ENCODE data around the gene HOOK2.
A peak's percentile ranks its signal among the peaks of the same experiment; 100 is the strongest.

The HOOK2 gene

DNA sequence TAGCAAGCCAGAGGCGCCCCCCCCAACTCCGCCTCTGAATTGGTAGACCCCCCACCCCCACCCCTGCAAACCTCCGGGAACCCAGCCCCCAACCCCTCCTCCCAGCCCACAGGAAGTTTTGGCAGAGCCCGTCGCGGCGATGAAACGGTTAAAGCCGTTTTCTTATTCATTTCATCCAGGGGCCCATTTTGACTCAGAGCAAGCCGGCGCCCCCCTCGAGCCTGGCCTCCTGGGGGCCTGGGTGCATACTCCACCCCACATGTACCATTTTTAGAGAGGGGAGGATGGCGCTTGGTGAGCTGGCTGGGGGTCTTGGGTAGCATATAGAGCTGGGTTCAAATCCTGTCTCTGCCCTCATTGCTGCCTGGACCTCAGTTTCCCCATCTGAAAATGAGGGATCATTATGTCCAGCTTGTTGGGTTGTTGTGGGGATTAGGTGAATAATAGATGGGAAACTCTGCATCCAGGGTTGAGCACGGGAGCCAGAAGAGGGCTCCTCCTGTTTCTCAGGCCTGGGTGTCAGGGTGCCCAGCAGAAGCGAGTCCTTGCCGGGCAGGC lies 8.0 kb upstream of the HOOK2 start:
- no peak for DNase-seq (ENCODE audit: low read depth in 2 of 2)

DNA sequence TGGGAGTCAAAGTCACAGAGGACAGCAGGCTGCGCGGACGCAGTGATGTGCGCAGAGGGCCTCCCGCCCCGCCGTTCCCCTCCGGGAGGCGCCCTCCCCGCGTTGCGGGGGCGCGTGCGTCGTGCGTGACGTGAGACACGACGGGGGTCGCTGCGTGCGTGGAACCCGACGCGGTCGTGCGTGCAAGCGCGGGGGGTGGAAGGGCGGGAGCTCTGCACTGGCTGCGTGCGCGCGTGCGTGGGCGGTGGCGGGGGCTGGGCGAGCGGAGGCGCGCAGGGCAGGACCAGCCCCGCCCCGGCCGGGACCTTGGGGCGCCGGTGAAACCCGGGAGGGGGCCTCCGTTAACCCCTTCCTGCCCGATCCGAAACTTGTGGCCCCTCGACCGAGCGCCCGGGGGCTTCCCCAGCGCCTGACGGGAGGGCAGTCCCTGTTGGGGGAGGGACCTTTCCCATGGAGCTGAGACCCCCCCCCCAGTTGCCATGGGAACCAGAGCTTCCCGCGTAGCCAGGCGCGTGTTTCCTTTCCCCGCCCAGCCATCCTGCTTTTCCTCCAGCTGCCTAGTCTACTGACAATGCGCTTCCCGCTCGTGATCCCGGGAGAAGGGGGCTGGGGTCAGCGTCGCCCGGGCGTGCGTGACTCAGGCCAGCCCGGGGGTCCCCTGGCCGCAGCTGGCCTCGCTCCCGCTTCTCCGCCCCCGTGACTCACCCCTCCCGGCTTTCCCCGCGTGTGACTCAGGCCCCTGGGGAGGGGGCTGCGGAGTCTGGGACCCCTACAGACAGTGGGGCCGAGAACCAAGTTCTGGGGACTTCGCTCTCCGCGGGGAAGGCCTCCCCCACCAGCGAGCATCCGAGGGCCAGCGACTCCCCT lies 7.3 kb upstream of the HOOK2 start:
- DNase-seq (ENCODE audit: low read depth in 2 of 2) = peak; percentile 77

DNA sequence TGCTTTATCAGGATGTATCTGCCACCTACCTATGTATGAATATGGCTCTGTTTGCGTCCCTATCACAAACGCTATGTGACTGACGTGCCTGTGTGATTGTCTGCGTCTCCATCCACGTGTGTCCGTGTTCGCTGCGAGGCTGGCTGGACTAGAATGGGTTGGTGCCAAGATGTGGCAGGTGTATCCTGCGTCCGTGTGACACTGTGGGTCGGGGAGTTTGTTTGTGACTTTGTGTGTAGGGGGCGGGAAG lies 6.7 kb upstream of the HOOK2 start:
- DNase-seq (ENCODE audit: low read depth in 2 of 2) = no peak

DNA sequence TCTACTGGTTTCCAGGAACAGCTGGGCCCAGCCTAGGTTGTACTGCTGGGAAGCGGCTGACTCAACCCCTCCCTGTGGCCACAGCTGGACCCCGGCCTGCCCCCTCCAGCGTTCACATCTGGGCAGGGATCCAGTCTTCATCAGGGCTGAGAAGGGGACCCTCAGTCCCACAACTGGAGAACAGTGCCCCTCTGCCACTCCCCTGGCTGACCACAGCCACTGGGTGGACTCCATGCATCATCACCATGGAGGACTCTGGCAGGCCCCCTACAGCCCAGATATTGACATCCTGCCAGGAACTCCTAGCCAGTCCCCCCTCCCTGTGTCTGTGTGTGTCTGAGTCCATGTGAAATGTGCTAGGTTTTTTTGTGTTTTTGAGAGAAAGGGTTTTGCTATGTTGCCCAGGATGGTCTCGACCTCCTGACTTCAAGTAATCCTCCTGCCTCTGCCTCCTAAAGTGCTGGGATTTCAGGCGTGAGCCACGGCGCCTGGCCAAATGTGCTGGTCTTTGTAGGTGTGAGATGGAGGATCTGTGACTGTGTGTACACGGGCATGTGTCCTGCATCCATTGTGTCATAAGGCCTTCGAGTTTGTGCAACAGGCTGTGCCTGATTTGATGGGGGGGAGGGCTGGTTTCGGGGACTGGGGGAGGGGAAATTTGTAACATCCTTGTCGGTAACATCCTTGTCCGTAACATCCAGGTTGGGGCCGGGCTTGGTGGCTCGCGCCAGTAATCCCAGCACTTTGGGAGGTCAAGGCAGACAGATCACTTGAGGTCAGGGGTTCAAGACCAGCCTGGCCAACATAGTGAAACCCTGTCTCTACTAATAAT lies 4.0 kb upstream of the HOOK2 start:
- no peak for DNase-seq (ENCODE audit: low read depth in 2 of 2)

DNA sequence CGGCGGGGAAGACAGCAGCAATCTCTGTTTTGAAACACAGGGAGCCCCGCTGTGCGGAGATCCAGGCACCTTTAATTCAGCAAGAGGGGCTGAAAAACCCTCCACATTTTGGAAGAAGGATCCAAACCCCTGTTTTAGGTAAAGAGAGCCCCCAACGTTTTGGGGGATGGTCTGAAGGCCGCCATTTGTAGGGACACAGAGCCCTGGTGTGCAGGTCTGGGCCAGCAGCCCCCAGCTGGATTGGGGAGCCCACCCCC lies 3.5 kb upstream of the HOOK2 start:
- DNase-seq (ENCODE audit: low read depth in 2 of 2) = no peak

DNA sequence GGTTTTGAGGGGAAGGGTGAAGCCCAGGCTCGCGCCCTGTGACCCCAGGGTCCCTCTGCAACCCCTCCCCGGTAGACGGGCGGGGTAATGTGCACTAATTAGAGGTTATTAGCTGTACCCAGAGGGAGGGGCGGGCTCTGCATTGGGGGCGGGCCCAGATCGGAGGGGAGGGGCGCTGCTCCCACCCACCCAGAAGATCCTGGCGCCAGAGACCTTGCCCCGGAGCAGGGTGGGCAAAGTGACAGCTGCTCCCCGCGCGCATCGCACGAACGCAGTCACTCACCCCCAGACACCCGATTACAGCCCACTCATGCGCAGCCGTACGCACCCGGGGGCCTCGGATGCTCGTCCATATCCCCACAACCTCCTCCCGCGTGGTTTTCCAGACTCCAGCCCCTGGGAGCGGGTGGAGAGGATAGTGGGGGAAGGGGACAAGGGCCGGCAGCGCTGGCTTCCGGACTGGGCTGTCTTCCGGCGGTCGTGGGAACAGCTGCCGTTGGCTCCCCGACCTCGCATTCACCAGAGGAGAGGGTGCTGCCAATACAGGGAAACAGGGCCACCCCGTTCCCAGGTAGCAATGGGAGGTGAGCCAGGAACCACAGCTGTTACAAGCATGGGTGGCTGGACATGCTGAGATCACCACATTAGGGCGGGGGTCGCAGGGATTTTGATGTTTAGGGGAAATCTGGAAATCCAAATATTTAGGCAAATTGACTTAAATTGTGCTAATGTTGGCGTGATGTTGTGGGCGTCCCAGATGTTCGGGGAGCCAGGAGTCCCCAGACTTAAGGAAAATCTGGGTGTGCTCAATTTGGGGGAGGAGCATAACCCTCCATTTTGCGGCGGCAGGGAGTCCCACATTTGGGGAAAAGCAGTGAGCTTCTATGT lies 2.9 kb upstream of the HOOK2 start:
- DNase-seq (ENCODE audit: low read depth in 2 of 2) = no peak

DNA sequence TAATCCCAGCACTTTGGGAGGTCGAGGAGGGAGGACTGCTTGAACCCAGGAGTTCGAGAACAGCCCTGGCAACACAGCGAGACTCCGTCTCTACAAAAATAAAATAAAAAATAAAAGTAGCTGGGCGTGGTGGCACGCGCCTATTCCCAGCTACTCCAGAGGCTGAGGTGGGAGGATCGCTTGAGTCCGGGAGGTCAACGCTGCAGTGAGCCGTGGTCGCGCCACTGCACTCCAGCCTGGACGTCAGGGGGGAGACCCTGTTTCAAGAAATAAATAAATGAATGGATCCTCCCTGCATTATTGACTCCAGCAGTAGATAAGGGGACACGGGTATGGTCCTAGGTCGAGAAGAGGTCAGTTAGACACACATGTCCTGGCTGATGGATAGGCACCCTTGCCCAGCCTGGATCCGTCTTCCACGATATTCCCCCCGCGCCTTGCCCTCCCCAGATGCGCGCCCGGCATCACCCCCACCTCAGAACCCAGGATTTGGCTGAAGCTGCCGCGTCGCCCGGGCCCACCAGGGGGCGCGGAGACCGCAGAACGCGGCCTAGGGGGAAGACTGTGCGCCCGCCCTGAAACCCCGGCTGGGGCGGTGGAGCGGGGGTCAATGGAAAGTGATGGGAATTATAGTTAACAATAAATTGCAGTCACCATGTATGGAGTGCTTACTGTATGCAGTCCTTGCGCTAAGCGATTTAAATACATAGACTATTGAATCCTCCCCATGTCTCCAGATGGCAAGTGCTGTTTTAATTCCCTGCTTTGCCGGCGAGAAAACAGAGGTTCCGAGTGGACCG lies 2.1 kb upstream of the HOOK2 start:
- peak; percentile 55 to 76 for DNase-seq (ENCODE audit: low read depth in 2 of 2)

DNA sequence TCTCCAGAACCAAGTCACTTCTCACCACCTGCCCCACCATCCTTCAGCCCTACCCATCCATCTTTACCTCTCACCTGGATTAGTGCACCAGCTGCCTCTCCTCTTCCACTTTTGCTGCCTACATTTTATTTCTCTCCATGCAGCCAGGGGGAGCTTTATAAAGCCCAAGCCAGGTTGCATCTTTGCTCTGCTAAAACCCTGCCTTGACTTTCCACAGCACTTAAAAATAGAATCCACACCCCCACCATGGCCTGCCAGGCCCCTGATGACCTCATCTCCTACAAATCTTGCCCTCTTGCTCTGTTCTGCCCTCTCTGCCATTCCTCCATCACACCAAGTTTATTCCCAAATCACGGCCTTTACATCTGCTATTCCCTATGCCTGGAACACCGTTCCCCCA lies 1.8 kb downstream of the HOOK2 start:
- no peak for DNase-seq (ENCODE audit: low read depth in 2 of 2)

DNA sequence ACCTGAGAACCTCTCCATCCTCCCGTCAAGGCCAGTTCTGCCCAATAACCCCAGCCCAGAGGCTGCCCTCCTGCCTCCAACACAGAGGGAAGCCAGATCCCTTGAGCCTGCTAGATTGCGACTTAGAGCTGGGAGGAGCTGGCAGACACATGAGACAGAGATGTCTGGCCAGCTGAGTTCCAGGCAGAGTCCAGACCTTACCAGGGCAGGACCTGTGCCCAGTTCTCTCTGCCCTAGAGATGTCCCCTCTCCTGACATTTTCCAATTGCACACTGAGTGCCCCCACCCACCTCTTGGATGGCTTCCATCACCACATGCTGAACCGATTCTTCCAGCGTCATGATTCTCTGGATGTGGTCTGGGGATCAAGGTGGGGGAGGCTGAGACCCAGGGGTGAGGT lies 3.0 kb downstream of the HOOK2 start:
- DNase-seq (ENCODE audit: low read depth in 2 of 2) = no peak

DNA sequence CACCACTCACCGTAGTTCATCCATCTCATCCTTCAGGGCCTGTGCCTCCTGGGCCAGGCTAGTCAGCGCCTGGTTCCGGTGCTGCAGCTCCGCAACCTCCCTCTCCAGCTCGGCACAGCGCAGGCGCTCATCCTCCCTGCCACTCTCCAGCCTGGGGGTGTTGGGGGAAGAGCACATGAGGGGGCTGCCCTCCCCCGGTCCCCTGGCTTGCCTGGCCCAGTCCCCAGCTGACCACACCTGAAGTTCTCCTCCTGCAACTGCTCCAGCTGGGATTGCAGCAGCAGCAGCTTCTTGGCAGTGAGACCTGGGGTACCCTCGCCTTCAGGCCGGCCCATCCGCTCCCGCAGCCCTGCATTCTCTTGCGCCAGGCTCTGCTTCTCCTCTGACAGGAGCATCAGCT lies 4.4 kb downstream of the HOOK2 start:
- no peak for DNase-seq (ENCODE audit: low read depth in 2 of 2)

DNA sequence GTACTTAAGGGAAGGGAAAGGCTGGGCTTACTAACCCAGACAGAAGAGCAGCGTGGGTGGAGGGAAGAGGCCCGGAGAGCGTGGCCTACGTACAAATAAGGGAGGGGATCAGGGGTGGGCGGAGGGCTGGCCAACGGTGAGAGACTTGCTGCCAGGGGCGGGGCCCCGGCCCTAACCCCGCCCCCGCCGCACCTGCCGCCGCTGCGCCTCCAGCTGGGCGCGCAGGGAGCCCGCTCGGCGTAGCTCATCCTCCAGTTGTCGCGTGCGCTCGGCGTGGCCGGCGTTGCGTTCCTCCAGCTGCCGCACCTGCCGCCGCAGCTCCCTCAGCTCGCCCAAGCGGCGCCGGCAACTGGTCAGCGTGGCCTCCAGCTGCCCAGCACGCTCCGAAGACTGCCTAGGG lies 5.7 kb downstream of the HOOK2 start:
- DNase-seq (ENCODE audit: low read depth in 2 of 2) = peak in 1 of 2 donors; percentile 46

DNA sequence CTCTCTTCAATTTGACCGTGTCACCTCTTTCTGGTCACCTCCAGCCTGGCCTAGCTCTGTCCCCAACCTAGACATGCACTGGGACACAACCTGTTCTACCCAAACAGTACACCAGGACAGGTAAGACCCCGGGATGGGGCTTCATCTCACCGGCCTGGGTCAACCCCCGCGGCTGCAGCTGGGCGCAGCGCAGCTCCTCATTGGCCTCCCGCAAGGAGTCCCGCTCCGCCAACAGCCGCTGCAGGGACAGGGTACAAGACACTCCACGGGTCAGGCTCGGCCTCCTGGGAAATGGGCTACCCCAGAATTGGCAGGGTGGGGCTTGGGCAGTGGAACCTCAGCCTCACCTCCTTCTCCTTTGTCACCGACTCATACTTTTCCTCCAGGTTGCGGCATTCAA lies 7.7 kb downstream of the HOOK2 start:
- DNase-seq (ENCODE audit: low read depth in 2 of 2) = no peak

DNA sequence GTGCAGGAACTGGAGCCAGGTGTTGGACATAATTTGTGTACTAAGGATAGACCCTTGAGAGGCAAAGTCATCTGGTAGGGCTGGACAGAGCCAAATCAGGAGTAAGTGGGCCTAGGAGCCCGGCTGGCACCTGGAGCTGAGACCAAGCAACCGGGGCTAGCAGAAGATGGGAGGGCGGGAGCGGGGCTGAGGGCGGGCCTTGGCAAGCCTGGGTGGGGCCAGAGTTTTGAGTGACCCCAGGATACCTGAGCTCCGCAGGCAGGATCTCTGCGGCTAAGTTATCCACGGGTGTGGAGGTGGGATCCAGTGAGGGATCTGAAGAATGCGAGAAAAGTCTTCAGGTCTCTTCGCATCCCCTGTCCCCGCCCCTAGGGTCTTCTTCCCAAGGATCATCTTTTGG lies 8.2 kb downstream of the HOOK2 start:
- no peak for DNase-seq (ENCODE audit: low read depth in 2 of 2)

DNA sequence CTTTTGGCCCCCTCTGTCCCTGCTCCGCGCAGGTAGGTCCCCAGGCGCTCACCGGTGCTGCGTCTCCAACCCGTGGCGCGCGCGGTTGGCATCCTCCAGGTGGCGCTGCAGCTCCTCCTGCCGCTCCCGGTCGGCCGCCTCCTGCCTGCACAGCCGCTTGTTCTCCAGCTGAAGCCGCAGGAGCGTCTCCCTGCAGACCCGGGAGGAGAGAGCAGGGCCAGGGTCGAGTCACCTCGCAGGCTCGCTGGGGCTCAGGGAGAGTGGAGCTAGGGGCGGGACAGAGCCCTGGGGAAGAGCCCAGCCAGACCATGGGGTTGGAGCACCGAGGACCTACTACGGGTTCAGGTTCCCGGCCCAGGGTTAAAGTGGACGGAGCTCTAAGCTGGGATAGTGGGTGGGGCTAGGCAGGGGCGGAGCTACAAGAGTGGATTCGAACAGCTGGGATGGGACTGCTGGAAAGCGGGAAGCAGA lies 9.3 kb downstream of the HOOK2 start:
- peak in 1 of 2 donors; percentile 57 for DNase-seq (ENCODE audit: low read depth in 2 of 2)

DNA sequence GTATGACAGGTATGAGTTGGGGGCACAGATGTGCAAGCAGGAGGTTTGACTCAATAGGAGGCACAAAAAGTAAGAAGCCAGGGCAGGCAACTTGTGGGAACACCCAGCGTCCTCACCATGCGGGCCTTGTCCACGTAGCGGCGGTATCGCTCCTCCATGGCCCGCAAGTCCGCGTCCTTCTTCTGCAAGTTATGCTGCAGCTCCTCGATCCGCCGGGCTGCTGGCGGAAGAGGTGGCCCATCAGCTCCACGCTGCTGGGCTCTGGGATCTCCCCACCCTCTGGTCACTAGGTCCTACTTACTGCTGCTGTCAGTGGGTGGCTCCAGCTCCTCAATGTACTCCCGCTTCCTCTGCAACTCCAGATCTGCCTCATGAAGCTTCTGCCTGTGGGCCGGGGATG lies 10.7 kb downstream of the HOOK2 start:
- DNase-seq (ENCODE audit: low read depth in 2 of 2) = no peak

DNA sequence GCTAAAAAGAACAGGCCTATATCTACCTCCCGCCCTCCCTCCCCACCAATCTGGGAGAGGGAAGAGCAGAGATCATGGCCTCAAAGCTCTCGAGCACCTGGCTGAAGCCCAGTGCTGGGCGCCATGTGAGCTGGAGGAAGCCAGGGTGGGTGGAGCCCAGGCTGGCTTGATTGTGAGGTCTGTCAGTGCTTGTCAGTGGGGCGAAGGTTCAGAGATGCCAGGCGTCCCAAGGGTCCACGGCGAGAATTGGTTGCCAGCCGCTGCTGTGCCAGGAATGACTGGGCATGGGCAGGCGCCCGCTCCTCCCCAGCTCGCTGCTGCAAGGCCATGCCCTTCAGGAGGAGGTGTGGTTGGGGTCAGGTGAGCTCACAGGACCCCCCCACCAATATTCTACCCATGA lies 12.3 kb downstream of the HOOK2 start:
- DNase-seq (ENCODE audit: low read depth in 2 of 2) = no peak

DNA sequence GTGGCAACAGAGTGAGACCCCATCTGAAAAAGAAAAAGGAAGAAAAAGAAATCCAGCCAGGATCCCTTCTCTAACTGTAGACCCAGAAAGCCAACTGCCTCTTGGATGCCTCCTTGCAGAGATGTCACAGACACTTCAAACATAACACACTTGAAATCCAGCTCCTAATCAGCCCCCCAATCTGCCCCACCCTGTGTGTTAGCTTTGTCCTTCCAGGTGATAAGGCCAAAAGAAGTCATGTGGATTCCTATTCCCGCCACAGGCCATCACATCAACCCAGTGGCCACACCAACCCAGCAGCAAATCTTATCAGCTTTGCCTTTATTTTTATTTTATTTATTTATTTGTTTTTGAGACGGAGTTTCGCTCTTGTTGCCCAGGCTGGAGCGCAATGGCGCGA lies 15.7 kb downstream of the HOOK2 start:
- no peak for DNase-seq (ENCODE audit: low read depth in 2 of 2)

DNA sequence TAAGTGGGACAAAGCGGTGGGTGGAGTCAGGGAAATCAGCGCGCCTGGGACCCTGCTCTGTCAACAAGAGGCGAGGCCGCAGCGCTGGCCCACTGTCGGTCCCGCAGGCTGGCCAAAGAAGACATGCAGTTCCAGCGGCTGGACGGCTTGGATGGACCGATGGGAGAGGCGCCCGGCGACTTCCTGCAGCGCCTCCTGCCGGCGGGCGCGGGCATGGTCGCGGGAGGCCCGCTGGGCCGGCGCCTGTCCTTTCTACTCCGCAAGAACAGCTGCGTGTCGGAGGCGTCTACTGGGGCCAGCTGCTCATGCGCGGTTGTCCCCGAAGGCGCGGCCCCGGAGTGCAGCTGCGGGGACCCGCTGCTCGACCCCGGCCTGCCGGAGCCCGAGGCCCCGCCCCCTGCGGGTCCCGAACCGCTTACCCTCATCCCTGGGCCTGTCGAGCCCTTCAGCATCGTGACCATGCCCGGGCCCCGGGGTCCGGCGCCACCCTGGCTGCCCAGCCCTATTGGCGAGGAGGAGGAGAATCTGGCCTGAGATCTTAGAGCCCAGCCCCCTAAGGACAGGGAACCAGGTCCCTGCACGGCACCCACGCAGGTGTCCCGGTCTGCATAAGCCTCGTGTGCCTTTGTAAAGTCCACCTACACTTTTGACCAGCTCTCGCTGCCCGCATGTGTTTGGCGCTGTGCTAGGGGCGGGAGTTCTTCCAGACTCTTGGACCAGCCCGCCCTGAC lies 17.6 kb downstream of the HOOK2 start:
- peak in 1 of 2 donors; percentile 49 for DNase-seq (ENCODE audit: low read depth in 2 of 2)

DNA sequence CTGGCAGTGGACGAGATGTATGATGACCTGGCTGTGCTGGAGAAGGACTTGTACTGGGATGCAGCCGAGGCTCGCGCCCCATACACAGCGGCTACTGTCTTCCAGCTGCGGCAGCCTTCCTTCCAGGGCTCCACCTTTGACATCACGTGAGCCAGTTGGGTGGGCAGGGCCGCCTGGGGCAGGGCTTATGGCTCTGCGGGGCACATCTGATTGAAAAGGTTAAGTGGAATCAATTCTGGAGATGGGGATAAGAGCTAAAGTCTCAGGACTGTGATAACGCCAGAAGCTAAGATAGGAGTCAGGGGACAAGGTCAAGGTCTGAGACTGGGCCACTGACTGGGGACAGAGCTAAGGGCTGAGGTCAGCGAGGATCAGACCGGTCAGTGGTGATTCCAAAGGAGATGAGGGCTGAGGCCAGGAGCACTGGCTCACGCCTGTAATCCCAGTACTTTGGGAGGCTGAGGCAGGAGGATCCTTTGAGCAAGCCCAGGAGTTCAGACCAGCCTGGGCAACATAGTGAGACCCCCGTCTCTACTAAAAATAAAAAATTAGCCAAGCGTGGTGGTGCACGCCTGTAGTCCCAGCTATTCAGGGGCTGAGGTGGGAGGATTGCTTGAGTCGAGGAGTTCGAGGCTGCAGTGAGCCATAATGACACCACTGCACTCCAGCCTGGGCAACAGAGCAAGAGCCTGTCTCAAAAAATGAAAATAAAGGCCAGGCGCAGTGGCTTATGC lies 19.0 kb downstream of the HOOK2 start:
- DNase-seq (ENCODE audit: low read depth in 2 of 2) = no peak
